Fibroblast of mammary gland (primary cell): Measurements from ENCODE around the gene PRDM16.
A peak's percentile ranks its signal among the peaks of the same experiment; 100 is the strongest.

Experiments
- DNase-seq: peaks from one replicate; pipeline ENCODE4 v3.0.0-alpha.2; 2010; ENCODE audit warnings: low read depth
- H3K4me3 ChIP-seq: 2 replicates; pipeline ENCODE4 v1.5.1; 2011; ENCODE audit warnings: low read depth, mild to moderate bottlenecking, low read length, moderate library complexity; ENCODE audit not compliant: control insufficient read depth
- CTCF ChIP-seq: conservative IDR thresholded peaks from 2 replicates; pipeline ENCODE4 v1.5.1; 2011; ENCODE audit warnings: low read depth, low read length, inconsistent platforms; ENCODE audit not compliant: control insufficient read depth, insufficient read depth

PRDM16 gene

GRCh38 chr1:3067671-3068563 is 1.1 kb upstream of the PRDM16 start:
- H3K4me3 ChIP-seq, result no peak overlapping the region
- no peak for TF ChIP-seq CTCF
- no peak for DNase-seq

- TF ChIP-seq CTCF, result peak; percentile 5
- DNase-seq, result peak; percentile 25
- H3K4me3 ChIP-seq, result no peak overlapping the region
Measured at GRCh38 chr1:3069491-3070308, 697 bp downstream of the PRDM16 start.

- TF ChIP-seq CTCF, result no peak
- no peak overlapping the region for H3K4me3 ChIP-seq
- DNase-seq, result no peak
Measured at GRCh38 chr1:3070309-3070643, 1.3 kb downstream of the PRDM16 start.

- DNase-seq, result no peak
- no peak for TF ChIP-seq CTCF
- no peak overlapping the region for H3K4me3 ChIP-seq
Measured at GRCh38 chr1:3070644-3071564, 1.9 kb downstream of the PRDM16 start.

- no peak for DNase-seq
- TF ChIP-seq CTCF, result no peak
- no peak overlapping the region for H3K4me3 ChIP-seq
Measured at GRCh38 chr1:3071565-3072390, 2.8 kb downstream of the PRDM16 start.
